ENCODE measurements around the gene SUN1. TPM values are rescaled to one million over a fixed set of nuclear protein-coding genes. Genes with fewer than 3 reads are reported as not detected.

SUN1 gene
- total and polyA plus RNA-seq, 4 donors, result 24.8 to 162 (median 40.1) TPM

DNA sequence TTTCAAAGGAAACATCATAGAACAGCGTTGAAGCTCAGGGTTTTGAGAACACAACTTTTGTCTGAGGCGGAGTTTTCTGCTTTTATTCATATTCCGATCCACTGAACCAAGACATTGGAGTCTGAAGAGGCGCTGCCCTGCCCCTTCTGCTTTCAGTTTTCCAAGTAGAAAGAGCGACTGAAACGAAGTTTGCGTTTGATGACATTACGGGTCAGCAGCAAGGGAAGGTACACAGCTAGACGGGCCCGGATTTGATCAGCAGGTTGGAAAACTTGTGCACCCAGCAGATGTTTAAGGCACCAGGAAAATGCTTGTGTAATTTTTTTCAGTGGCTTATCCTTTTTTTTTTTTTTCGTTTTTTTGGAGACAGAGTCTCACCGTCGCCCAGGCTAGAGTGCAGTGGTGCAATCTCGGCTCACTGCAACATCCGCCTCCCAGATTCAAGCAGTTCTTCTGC is 720 bp downstream of the SUN1 start (continued):
- TF ChIP-seq NR2F2 (IDR thresholded peaks at IDR 0.05) (no peak), SP1 (IDR thresholded peaks at IDR 0.05) (no peak), RAD21 (IDR thresholded peaks at IDR 0.05) (no peak), HNF4G (IDR thresholded peaks at IDR 0.05) (no peak), RXRA (IDR thresholded peaks at IDR 0.05) (no peak), YY1 (IDR thresholded peaks at IDR 0.05) (no peak)
- TF ChIP-seq, protein P1, sequence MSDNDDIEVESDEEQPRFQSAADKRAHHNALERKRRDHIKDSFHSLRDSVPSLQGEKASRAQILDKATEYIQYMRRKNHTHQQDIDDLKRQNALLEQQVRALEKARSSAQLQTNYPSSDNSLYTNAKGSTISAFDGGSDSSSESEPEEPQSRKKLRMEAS (IDR thresholded peaks at IDR 0.05), result no peak

DNA sequence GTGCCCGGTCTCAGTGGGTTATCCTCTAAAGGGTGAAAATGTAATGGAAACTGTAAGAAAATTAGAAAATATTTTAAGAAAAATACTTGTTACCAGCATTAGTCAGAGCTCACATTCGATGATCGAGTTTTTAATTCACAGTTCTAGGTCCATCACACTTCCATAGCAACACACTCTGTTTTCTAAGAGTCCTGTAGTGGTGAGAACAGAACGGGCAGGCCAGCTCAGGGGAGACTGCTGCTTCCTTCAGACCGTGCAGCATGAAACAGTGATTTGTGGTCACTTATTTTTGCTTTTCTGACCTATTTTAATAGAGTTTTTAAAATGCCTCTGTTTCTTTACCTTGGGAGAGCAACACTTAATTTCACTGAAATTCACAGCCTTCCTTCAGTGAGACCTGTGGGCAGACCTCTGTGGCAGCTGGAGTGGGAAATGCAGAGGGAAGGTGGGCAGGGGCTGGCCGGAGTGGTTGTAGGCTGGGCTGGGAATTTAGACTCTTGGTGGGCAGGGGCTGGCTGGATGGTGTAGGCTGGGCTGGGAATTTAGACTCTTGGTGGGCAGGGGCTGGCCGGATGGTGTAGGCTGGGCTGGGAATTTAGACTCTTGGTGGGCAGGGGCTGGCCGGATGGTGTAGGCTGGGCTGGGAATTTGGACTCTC is 1.5 kb downstream of the SUN1 start:
- Histone ChIP-seq H3K27ac (ENCODE audit: low read depth in 1 of 2, low read length in 2 of 2) (no peak overlapping the region), H3K4me1 (ENCODE audit: control insufficient read depth in 4 of 4, insufficient read depth in 4 of 4, low read length in 3 of 4) (peaks cover 0 to 15% (median 0%) of the 10 kb centered on the region in 4 donors), H3K36me3 (ENCODE audit: control insufficient read depth in 4 of 4, insufficient read depth in 3 of 4, low read depth in 1 of 4, low read length in 3 of 4) (peaks cover 2 to 9% (median 2%) of the 10 kb centered on the region in 4 donors), H3K9ac (ENCODE audit: low read depth in 1 of 2, low read length in 2 of 2) (no peak overlapping the region), H3K27me3 (ENCODE audit: control insufficient read depth in 4 of 4, insufficient read depth in 4 of 4, low read length in 3 of 4) (no peaks in the 10 kb centered on the region), H3K4me3 (ENCODE audit: low read depth in 1 of 3, low read length in 3 of 3) (no peak overlapping the region), H3K9me3 (ENCODE audit: control insufficient read depth in 4 of 4, low read length in 3 of 4) (no peaks in the 10 kb centered on the region)
- TF ChIP-seq, protein P2, sequence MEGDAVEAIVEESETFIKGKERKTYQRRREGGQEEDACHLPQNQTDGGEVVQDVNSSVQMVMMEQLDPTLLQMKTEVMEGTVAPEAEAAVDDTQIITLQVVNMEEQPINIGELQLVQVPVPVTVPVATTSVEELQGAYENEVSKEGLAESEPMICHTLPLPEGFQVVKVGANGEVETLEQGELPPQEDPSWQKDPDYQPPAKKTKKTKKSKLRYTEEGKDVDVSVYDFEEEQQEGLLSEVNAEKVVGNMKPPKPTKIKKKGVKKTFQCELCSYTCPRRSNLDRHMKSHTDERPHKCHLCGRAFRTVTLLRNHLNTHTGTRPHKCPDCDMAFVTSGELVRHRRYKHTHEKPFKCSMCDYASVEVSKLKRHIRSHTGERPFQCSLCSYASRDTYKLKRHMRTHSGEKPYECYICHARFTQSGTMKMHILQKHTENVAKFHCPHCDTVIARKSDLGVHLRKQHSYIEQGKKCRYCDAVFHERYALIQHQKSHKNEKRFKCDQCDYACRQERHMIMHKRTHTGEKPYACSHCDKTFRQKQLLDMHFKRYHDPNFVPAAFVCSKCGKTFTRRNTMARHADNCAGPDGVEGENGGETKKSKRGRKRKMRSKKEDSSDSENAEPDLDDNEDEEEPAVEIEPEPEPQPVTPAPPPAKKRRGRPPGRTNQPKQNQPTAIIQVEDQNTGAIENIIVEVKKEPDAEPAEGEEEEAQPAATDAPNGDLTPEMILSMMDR (IDR thresholded peaks at IDR 0.05; ENCODE audit: low read depth, low read length, missing input control), result no peak
- TF ChIP-seq HNF4G (IDR thresholded peaks at IDR 0.05) (no peak), JUND (IDR thresholded peaks at IDR 0.05) (no peak), GABPA (IDR thresholded peaks at IDR 0.05 in 1 of 2, conservative IDR thresholded peaks at IDR 0.05 in 1 of 2) (no peak), SP1 (IDR thresholded peaks at IDR 0.05) (no peak), NR2F2 (IDR thresholded peaks at IDR 0.05) (no peak), FOXA1 (IDR thresholded peaks at IDR 0.05) (no peak), RXRA (IDR thresholded peaks at IDR 0.05) (no peak), RAD21 (IDR thresholded peaks at IDR 0.05) (no peak), FOXA2 (IDR thresholded peaks at IDR 0.05) (no peak), EGR1 (IDR thresholded peaks at IDR 0.05; ENCODE audit: low read depth in 2 of 2) (no peak), YY1 (IDR thresholded peaks at IDR 0.05) (no peak), HNF4A (conservative IDR thresholded peaks at IDR 0.05) (no peak), TAF1 (conservative IDR thresholded peaks at IDR 0.05) (no peak)
- TF ChIP-seq, protein P3, sequence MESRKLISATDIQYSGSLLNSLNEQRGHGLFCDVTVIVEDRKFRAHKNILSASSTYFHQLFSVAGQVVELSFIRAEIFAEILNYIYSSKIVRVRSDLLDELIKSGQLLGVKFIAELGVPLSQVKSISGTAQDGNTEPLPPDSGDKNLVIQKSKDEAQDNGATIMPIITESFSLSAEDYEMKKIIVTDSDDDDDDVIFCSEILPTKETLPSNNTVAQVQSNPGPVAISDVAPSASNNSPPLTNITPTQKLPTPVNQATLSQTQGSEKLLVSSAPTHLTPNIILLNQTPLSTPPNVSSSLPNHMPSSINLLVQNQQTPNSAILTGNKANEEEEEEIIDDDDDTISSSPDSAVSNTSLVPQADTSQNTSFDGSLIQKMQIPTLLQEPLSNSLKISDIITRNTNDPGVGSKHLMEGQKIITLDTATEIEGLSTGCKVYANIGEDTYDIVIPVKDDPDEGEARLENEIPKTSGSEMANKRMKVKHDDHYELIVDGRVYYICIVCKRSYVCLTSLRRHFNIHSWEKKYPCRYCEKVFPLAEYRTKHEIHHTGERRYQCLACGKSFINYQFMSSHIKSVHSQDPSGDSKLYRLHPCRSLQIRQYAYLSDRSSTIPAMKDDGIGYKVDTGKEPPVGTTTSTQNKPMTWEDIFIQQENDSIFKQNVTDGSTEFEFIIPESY (IDR thresholded peaks at IDR 0.05), result no peak
- TF ChIP-seq, protein P4, sequence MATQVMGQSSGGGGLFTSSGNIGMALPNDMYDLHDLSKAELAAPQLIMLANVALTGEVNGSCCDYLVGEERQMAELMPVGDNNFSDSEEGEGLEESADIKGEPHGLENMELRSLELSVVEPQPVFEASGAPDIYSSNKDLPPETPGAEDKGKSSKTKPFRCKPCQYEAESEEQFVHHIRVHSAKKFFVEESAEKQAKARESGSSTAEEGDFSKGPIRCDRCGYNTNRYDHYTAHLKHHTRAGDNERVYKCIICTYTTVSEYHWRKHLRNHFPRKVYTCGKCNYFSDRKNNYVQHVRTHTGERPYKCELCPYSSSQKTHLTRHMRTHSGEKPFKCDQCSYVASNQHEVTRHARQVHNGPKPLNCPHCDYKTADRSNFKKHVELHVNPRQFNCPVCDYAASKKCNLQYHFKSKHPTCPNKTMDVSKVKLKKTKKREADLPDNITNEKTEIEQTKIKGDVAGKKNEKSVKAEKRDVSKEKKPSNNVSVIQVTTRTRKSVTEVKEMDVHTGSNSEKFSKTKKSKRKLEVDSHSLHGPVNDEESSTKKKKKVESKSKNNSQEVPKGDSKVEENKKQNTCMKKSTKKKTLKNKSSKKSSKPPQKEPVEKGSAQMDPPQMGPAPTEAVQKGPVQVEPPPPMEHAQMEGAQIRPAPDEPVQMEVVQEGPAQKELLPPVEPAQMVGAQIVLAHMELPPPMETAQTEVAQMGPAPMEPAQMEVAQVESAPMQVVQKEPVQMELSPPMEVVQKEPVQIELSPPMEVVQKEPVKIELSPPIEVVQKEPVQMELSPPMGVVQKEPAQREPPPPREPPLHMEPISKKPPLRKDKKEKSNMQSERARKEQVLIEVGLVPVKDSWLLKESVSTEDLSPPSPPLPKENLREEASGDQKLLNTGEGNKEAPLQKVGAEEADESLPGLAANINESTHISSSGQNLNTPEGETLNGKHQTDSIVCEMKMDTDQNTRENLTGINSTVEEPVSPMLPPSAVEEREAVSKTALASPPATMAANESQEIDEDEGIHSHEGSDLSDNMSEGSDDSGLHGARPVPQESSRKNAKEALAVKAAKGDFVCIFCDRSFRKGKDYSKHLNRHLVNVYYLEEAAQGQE (IDR thresholded peaks at IDR 0.05), result no peak
- TF ChIP-seq, protein P1 (IDR thresholded peaks at IDR 0.05), result no peak
- TF ChIP-seq, protein P5, sequence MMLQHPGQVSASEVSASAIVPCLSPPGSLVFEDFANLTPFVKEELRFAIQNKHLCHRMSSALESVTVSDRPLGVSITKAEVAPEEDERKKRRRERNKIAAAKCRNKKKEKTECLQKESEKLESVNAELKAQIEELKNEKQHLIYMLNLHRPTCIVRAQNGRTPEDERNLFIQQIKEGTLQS (IDR thresholded peaks at IDR 0.05), result no peak
- WGBS, result 90% methylated on average over 8 of the region's 8 CpGs
- DNase-seq (ENCODE audit: low spot score), result no peak
